GM23248 (cell line): ENCODE results near the gene ARID1B.

Source experiments
- EZH2 ChIP-seq: fragments of 200-600 bp; sonication (generic); IDR thresholded peaks from 2 replicates; pipeline ENCODE4 v1.6.1; 2018; ENCODE audit warnings: antibody characterized with exemption, mild to moderate bottlenecking; ENCODE audit not compliant: insufficient read depth, poor library complexity, severe bottlenecking
- EZH2phosphoT487 ChIP-seq: fragments of 200-600 bp; sonication (generic); IDR thresholded peaks from 2 replicates; pipeline ENCODE4 v1.6.1; 2018; ENCODE audit warnings: antibody characterized with exemption, moderate library complexity, mild to moderate bottlenecking, low read depth; ENCODE audit not compliant: insufficient read depth

GRCh38 chr6:157159348-157159747 lies 382.2 kb downstream of the ARID1B start:
- TF ChIP-seq EZH2, result no peak
- TF ChIP-seq EZH2phosphoT487, result no peak
